GM19468 (cell line): ENCODE data around the gene SOX13.

ENCODE experiments used
- ATAC-seq: cut with Tn5 transposase; IDR thresholded peaks from one replicate; pipeline ENCODE4 v1.9.1; 2021; ENCODE audit warnings: mild to moderate bottlenecking, moderate library complexity, moderate number of reproducible peaks; ENCODE audit not compliant: unreplicated experiment; ENCODE audit errors: extremely low read depth

The SOX13 gene

DNA sequence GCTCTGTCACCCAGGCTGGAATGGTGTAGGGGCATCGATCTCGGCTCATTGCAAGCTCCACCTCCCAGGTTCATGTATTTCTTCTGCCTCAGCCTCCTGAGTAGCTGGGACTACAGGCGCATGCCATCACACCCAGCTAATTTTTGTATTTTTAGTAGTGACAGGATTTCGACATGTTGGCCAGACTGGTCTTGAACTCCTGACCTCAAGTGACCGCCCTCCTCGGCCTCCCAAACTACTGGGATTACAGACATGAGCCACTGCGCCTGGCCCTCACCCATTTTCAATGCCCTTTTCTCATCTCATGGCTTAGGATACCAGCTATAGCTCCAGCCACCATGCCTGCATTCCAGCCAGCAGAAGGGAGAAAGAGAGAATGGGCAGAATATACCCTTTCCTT lies 12.9 kb upstream of the SOX13 start:
- no peak for ATAC-seq

DNA sequence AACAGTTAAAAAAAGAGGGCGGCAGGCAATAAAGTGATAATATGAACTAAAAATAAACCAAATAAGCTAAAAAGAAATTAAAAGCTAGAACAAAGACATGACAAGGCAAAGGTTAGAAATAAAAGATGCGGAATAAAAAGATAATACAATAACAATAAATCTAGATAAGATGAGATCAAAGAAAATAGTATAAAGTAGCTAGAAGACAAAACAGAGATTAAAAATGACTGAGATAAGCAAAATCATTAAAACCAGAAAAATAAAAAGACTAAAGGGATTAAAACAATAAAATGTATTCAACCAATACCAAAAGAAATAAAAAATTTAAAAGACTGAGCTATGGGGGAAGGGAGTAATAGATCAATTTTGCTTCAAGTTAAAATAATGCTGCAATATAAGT lies 10.8 kb upstream of the SOX13 start:
- no peak for ATAC-seq

DNA sequence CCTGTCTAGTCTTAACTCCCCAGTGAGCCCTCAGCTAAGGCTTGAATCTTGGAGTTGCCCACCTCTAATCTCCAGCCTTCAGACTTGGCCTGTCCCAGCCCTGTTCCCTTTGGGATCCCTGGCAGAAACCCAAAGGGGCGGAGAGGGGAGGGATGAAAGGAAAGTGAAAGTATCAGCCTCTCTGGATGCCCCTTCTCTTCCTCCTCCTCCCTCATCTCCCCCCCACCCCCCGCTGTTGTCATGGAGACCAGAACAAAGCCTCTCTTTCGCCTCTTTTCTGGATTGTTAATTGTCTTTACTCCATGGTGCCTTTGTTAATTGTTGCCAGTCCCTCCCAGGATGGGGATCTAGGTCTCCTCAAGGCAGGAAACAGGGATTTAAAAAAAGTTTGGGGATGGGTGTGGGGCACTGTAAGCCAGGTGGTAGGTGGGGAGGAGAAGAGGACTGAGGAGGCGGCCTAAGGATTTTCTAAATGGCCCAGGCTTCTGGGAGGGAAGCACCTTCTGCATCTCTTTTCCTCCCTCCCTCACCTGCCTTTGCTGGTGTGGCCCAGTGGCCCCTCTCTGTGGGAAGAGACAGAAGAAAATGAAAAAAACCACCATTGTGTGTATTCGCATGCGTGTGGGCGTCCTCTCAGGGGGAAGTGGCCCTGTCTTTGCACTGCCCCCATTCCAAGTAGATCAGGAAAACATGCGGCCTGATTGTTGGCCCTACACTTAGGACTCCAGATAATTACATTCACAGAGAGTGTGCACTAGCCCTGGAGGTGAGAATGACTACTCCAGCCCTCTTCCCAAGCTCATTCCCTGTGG lies 7.5 kb upstream of the SOX13 start:
- no peak for ATAC-seq

DNA sequence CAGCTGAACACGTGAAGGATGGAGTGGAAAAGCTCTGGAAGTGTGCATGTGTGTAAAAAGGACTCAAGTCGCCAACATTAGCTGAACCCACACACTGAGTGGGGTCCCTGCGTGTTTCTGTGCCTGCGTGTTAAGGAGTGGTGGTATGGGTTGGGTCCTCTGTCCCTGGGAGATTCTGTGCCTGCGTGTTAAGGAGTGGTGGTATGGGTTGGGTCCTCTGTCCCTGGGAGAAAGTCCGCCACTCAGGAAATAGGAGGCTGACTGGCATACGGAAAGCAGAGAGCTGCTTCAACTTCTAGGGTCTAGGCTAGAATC lies 7.0 kb upstream of the SOX13 start:
- ATAC-seq = no peak

DNA sequence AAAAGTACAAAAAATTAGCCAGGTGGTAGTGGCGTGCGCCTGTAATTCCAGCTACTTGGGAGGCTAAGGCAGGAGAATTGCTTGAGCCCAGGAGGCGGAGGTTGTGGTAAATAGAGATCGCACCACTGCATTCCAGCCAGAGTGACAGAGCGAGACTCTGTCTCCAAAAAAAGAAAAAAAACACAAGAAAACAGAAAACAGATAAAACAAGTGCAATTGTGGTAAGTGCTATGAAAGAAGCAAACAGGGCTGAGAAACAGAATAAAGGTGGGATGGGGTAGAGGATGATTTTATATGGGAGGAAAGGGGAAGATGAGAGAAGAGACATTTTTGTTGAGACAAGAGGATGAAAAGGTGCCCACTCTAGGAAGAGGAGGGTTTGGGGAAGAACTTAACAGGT lies 5.0 kb upstream of the SOX13 start:
- ATAC-seq = no peak

DNA sequence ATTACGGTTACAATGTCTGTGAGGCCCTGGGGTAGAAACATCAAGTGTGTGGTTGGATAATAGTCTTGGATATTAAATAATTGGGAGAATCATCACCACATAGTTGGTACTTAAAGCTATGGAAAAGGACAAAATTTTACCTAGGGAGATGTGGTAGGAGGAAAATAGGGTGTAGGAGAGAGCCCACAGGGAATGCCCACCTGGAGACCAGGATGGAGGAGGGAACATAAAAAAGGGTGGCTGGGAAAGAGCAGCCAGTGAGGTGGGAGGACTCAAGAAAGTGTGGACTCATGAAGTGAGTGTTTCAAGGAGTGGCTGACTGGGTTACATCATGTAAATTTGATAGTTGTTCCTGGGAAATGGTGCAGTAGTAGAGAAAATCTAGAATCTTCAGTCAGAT lies 3.0 kb upstream of the SOX13 start:
- ATAC-seq = no peak

DNA sequence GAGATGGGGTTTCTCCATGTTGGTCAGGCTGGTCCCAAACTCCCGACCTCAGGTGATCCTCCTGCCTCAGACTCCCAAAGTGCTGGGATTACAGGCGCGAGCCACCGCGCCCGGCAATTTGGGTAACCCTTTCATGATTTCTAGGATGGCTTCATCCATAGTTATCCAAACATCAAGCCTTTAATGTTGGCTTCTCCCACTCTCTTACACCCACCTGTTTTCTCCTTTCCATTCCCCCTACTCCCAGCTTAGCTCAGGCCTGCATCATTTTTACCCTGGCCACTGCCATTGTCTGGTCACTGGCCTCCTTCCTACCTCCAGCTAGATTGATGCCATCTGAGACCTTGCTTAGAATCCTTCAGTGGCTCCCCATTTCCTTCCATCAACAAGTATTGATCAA lies 2.0 kb upstream of the SOX13 start:
- ATAC-seq = no peak

DNA sequence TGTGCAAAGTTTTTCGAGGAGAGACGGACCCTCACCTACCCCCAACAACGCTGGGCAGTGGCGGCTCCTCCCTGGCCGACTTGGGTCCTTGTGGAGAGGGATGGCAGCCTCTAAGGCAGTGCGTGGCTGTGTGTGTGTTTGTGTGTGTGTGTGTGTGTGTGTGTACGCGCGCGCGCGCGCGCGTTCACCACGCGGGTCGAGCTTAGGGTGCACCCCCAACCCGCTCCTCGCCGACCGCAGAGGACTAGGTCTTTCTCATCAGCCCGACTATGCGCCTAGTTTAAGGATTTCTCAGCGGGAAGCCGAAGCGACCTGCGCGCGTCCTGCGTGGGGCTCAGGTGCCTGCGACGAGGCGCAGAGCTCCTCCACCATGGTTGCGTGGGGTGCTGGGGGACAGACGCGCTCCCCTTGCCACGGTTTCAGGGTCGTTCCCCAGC lies 940 bp downstream of the SOX13 start:
- no peak for ATAC-seq

DNA sequence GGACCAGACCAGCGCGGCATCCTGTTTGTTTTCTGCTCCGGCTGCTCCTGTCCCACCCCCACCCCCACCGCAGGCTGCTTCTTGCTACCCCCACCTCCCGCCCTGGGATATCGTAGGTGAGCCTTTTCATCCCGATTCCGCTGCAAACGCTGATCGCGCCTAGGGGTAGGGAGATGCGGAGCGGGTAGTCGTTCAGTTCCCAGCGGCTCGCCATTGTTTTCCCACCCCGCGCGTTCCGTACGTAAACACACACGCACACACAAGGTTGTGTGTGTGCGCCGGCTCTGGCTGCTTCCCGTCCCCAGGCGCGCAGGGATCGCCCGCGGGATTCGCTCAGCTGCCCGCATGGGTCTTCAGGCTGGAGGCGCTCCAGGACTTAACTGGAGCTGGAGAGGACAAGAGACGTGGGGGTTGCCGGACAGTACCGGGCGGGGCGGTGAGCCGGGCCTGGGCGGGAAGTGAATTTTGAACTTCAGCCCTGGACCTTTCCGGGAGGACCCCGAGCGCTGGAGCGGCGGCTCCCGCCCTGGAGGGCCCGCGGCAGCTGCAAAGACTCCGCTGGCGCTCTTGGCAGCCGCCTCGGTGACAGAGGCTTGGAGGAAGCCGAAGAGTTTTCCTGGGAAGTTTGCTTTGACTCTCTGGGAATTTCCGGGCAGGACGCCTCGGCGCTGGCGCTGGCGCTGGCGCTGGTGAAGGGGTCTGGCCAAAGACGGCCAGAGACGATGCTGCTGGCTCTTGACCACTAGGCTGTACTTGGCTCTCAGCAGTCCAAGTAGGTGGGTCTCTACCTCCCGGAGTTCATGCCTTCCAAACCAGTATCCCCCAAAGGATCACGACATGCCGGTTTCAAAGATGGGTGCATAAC lies 1.6 kb downstream of the SOX13 start:
- ATAC-seq = no peak

DNA sequence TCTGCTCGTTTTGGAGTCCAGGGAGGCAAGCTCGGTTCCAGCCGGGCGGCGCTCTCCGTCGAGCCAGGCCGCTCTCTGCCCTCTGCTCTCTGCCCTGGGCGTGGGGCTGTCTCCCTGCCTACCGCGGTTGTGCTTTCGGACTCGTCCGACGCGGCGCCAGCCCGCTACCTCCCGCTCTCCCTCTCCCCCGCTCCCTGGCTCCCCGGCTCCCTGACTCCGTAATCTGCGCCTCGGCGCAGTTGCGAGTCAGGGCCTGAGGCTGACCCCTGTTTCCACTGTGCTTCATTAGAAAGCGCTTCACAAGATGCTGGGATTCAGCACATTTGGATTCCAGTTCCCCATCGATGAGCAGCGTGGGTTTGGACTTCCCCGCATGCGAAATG lies 2.2 kb downstream of the SOX13 start:
- no peak for ATAC-seq

DNA sequence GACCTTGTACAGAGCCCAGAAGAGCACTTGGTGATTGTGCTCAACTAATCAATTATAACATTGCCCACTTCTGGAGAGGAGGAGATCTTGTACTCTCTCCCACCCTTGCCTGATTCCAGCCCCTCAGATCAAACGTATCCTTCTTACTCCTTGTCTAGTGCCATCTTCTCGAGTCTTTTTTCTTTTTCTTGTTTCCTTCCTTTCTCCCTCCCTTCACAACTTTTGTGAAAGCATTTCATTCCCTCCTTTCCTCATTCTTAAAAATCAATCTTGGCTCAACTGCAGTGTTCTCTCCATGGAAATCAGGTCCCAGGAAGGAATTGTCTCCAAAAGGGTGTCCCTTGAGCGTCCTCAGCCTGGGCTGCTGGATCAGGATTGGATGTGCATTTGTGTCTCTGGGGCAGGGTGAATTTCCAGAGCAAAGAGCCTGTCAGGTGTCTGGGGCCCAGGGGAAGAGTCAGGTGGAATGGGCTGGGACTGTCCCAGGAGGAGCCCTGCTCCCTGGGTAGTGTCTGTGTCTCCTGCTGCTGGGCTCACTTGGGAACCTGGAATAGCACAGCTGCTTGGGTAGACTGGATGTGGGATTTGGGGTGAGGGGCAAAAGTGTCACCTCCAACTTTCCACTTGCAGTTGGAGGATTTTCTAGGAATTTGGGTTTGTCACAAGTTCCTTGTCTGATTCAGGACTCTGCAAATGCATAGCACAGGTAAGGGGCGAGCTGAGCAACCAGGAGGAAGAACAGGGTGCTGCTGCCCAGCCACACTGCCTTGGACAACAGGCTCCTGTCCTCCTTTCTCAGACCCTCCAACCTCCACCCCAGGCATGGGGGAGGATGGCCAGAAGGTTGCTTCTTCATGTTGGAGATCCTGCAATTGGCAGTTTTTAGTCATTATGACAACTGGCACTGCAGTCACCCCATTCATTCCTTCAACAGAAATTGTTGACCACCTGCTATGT lies 3.3 kb downstream of the SOX13 start:
- ATAC-seq = no peak

DNA sequence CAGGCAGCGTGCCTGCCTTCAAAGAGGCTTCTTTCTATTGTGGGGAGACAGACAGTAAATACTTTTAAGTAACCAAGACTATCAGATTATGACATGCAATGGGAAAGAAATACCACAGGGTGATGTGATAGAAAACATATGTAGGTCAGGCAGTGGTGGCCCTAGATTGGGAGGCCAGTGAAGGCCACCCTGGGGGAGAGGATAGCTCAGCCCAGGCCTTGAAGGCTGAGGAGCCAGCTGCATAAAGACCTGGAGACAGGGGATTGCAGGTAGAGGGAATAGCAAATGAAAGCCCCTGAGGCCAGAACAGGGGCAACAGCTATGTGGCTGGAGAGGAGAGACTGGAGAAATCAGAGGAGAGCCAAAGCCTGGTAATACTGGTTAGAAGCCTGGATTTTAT lies 4.0 kb downstream of the SOX13 start:
- no peak for ATAC-seq

DNA sequence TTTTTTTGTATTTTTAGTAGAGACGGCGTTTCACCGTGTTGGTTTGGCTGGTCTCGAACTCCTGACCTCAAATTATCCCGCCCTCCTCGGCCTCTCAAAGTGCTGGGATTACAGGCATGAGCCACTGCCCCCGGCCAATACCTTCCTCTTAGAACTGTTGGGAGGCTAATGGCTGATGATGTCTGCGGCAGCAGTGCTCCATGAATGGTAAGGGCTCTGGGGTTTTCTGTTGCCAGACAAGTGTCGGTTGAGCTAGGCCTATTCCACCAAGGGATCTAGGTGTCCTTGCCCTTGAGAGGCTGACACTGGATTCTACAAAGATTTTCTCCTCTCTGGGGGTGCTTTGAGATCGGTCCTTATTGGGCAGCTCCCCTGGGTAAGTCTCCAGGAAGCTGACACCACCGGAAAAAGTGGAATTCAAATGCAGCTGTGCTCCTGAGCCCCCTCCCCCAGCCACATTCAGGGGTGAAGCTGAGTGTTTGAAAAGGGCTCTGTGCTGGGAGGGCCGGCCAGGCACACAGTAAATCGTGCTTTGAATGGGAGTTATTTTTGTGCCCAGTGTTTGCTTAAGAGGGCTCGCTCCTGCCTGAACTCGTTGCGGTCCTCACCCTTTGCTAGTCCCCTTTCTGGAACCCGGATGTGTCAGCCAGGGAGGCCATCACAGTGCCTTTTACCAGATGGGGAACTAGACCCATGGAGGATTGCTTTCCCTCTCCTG lies 5.2 kb downstream of the SOX13 start:
- no peak for ATAC-seq

DNA sequence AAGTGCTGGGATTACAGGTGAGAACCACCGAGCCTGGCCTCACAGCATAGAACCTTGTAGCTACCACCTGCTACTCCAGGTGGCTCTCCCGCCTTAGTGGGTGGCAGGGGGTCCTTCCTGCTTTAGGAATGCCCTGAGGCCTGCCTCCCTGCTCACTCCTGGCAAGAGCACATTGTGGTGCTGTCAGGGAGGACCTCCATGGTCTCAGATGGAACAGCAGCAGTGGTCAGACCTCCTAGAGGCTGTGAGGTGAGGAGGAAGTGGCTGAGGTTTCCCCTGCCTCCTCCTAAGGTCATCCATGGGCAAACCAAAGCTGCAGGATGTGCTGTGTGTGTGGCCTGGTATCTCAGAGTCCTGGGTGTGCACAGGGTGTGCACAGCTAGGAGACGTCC lies 6.7 kb downstream of the SOX13 start:
- ATAC-seq = no peak

DNA sequence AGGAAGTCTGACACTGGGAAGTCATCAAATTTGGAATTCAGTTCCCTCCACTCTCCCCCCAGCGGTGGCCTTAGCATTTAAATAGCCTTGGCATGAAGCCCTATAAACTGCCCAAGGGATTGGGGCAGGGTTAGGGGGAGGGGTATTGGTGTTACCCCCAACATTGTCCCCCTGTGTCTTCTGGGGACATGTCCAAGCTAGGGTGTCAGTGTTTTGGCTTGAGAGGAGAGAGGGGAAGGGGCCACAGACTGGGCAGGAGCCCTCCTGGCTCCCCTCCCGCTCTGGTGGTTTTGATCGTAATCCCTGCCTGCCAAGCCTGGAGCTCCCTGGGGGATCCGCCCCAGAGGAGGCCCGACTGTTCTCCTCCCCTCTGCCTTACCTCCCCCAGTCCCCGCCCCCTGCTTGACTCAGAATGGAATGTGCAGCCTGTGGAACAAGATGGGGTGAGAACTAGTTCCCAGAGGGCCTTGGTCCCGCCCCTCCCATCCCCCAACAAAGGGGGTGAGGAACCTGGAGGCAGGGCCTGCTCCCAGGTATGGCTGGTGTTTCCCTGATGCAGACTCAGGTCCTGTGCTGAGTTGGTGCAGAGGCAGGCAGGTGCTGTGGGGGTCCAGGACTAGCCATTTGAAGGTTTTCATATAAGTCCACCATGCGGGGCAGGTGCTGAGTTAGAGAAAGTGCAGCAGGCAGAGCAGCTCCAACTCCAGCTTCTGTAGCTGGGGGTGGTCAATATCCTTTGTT lies 7.4 kb downstream of the SOX13 start:
- no peak for ATAC-seq

DNA sequence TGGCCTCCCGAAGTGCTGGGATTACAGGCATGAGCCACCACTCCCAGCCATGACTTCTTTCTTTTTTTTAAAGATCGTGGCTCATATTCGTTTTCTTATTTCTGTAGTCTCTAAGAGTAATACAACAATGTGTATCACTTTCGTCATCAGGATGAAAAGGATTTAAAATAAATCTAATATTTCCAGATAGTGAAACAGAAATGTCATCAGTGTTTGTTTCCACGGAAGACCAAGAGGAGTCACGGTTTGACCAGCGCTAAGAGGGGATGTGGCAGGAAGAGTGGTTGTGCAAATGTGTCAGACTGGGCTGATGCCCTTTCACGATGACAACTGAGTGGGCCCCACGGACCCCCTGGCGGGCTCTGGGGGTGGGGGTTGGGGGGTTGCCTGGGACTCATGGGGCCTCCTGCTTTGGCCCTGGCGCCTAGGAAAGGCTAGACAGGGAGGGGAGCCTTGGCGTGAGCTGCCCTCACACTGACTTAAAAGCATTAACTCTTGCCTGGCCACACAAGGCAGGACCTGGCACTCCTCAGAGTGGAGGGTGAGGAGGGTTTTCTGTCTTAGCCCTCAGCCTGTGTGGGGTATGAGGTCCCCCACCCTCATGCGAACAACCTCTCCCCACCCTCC lies 8.4 kb downstream of the SOX13 start:
- no peak for ATAC-seq

DNA sequence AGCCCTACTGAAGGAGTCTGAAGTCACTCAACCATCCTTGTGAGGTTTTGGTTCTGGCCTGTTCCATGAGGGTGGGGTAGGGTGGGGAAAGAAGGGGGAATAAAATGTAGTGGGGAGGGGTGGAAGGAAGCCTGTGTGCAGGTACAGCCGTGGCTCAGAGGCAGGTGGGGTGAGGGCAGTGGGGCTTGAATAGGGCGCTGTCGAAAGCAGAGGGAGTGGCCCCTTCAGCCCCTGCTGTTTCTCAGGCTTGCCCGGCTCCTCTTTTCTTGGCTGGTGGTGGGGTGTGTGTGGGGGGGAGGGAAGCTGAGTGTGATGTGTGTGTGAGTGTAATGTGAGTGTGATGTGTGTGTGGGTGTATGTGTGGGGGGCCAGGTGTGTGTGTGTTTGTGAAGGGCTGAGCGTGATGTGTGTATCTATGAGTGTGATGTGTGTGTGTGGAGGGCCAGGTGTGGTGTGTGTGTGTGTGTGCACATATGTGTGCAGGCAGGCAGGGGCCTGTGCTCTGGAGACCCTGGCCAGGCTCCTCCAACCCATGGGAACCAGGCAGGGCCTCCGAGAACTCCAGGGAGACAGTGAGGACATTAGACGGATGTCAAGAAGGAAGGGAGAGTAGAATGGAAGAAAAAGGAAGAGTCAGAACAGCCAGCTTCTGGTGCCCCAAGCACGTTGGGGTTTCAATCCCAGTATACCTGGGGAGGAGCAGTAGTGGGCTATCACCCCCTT lies 9.0 kb downstream of the SOX13 start:
- no peak for ATAC-seq

DNA sequence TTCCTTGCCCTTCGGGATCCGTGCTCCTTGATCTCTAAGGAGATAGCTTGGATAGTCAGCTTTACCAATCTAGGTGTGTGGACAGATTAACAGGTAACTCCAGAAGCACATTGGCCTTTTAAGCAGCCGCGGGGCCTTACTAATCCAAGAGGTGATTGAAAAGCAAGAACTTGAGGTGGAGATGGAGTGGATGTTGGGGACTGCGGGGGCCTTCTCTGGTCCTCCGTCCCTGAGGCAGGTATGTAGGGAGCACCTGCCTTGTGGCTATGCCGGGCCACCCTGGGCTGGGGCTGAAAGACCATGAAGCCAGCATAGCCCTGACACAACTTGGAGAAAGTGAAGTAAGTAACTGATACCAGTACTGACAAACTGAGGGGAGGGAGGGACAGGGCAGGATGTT lies 10.6 kb downstream of the SOX13 start:
- ATAC-seq = no peak
